GM19452 (cell line): ENCODE results near the gene ZNF428.

ENCODE experiments used
- ATAC-seq: cut with Tn5 transposase; IDR thresholded peaks from one replicate; pipeline ENCODE4 v1.9.1; 2021; ENCODE audit not compliant: unreplicated experiment

The ZNF428 gene

DNA sequence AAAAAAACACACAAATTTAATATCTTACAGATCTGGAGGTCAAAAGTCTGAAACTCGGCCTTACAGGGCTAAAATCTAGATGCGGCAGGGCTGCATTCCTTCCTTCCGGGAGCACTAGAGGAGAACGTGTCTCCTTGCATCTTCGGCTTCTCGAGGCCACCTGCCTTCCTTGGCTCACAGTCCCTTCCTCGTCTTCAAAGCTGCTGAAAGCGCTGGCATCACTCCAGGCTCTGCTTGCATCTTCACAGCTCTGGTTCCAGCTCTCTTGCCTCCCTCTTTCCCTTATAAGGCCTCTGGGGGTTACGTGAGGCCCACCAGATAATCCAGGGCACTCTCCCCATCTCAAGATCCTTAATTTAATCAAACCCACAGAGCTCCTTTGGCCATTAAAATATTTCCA lies 54.6 kb downstream of the ZNF428 start:
- no peak for ATAC-seq

DNA sequence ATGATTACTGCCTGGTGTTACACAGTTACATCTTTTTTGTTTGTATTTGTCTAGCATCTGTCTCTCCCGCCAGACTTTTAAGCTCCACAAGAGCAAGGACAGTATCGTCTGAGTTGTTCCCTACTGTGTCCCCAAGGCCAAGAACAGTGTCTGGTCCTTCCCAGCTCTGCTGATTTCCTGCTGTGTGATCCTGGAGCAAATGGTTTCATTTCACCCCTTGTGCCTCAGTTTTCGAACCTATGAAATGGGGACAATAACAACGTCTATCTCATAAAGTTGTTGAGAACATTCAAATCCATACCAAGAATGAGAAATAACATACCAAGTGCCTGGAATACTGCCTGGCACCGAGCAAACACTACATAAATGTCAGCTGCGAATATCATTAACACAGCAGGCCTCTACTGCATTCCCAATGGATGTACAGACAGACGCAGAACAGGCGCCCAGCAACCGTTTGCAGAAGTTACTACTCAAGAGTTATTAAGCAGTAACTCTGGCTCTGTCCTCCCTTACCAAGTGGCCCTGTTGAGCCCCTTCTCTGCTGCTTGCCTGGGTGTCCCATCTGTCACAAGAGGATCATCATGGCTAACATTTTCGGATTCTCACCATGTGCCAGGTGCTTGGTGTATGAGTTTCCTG lies 55.5 kb downstream of the ZNF428 start:
- no peak for ATAC-seq

DNA sequence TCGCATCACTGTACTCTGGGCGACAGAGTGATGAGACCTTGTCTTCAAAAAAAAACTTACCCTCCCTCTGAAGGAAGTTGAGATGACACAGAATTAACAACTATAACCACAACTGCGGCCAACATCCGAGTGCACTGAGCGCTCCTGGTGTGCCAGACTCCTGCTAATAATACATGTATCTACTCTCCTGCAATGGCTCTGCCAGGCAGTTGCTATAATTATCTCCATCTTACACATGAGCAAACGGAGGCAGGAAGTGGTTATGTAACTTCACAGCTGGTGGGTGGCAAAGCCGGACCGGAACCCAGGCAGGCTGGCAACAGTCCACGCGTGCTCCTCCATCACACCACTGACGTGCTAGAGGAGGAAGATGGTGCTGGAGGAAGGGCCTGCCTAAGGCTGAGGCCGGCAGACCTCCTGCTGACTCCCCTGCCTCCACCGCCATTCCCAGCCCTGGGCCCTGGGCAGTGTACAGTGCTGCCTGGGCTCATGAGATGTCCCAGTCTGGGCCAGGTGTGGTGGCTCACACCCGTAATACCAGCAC lies 56.7 kb downstream of the ZNF428 start:
- peak; percentile 77 for ATAC-seq

DNA sequence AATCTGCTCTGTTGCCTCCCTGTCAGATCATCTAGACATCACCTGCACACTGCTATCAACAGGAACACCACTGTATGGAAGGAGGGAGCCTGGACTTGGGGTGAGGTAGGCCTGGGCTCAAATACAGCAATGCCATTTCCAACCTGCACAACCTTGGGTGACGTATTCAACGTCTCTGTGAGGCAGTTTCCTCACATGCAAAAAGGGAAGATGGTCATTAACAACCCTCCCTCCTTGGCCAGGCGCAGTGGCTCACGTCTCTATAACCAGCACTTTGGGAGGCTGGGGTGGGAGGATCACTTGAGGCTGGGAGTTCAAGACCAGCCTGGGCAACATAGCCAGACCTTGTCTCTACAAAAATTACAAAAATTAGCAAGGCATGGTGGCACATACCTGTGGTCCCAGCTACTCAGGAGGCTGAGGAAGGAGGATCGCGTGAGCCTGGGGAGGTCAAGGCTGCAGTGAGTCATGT lies 57.2 kb downstream of the ZNF428 start:
- ATAC-seq, result no peak

DNA sequence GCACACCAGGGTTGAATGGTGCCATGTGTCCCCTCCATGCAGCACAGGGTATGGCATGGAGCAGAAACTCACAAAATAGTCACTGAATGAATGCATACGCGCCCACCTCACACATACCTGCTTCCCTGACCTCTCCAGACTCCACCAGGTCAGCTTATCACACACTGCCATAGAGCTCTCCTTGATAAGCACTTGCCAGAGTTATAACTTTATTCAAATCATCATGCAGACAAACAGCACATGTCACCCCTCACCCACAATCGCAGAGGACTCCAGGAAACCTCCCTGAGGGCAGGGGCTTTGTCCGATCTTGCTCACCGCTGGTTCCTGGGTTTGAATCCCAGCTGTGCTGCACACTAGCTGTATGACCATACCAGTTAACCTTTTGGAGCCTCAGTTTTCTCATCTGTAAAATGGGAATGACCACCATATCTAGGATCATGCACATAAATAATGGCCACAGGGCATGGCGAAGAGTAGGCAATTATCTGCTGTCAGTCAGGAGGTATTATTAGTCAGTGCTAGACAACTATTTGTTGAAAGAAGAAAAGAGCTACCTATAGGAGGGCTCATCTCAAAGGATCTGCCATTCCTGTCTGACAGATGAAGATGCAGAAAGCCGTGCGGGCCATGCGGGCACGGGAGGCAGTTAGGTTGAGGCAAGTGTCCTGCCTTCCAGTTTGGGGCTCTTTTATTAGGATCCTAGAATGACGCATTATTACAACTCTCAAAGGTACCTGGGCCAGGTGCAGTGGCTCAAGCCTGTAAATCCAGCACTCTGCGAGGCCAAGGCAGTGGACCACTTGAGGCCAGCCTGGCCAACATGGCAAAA lies 58.1 kb downstream of the ZNF428 start:
- ATAC-seq, result no peak

DNA sequence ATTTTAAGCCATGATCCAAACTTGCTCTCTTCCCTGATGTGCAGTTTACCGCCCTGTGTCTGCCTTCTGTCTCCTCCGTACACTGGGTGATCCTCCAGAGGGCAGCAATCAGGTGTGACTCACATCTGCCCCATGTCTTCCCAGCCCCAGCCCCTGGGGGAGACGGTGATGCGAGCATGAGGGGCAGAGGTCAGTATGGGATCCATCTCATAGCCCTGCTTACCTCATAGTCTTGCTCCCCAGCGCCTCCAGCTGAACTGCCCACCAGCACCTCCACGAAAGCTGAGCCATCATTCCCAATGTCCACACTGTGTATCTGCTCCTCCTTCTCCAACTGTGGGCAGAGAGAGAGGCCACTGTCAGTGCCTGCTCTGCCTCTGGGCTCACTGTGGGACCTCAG lies 58.7 kb downstream of the ZNF428 start:
- no peak for ATAC-seq
